Central memory CD8-positive, alpha-beta T cell (primary cell): Measurements from ENCODE around the gene PPP1R13B.

Source experiments
- ATAC-seq: fragments of 150-1000 bp; cut with Tn5 transposase; replicated peaks from 2 replicates; pipeline ENCODE4 v1.10.0; 2022; ENCODE audit warnings: mild to moderate bottlenecking, moderate FRiP score, moderate number of reproducible peaks; ENCODE audit not compliant: poor library complexity, severe bottlenecking; ENCODE audit errors: extremely low read depth
- DNase-seq, 2 donors: peaks; one replicate each; pipeline ENCODE4 v3.0.0; 2021; ENCODE audit warnings: low spot score in 2 of 2
- H3K27ac Mint-ChIP-seq: one replicate; pipeline ENCODE4 v1.8.0; 2022; ENCODE audit warnings: low read depth, mild to moderate bottlenecking, moderate library complexity, mixed read lengths
- H3K27me3 Mint-ChIP-seq: one replicate; pipeline ENCODE4 v1.8.0; 2022; ENCODE audit warnings: mixed read lengths
- H3K36me3 Mint-ChIP-seq: one replicate; pipeline ENCODE4 v1.8.0; 2022; ENCODE audit warnings: mild to moderate bottlenecking, moderate library complexity, mixed read lengths; ENCODE audit not compliant: insufficient read depth
- H3K4me1 Mint-ChIP-seq: one replicate; pipeline ENCODE4 v1.8.0; 2022; ENCODE audit warnings: mixed read lengths
- H3K4me3 Mint-ChIP-seq: one replicate; pipeline ENCODE4 v1.8.0; 2022; ENCODE audit warnings: mild to moderate bottlenecking, moderate library complexity, mixed read lengths
- H3K9me3 Mint-ChIP-seq: one replicate; pipeline ENCODE4 v1.8.0; 2022; ENCODE audit warnings: mixed read lengths

PPP1R13B gene

DNA sequence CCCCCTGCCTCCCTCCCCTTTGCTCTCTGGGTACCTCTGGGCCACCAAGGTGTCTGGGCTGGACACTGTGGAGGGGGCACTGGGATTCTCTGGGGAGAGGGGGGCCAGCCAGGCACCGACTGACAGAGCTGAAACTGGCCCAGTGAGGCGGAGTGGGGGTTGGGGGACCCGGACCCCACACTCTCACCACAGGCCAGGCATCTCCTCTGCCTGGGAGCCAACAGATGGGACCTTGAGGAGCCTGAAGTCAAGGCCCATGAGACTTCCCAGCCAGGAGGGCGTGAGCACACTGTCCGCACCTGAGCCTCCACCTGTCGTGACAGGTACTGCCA lies 39.8 kb upstream of the PPP1R13B start:
- no peak for ATAC-seq
- no peaks in the 10 kb centered on the region for H3K4me1 Mint-ChIP-seq
- no peak overlapping the region for H3K27ac Mint-ChIP-seq
- no peaks in the 10 kb centered on the region for H3K27me3 Mint-ChIP-seq
- no peaks in the 10 kb centered on the region for H3K9me3 Mint-ChIP-seq
- DNase-seq, result no peak
- H3K36me3 Mint-ChIP-seq, result no peaks in the 10 kb centered on the region
- H3K4me3 Mint-ChIP-seq, result no peak overlapping the region

DNA sequence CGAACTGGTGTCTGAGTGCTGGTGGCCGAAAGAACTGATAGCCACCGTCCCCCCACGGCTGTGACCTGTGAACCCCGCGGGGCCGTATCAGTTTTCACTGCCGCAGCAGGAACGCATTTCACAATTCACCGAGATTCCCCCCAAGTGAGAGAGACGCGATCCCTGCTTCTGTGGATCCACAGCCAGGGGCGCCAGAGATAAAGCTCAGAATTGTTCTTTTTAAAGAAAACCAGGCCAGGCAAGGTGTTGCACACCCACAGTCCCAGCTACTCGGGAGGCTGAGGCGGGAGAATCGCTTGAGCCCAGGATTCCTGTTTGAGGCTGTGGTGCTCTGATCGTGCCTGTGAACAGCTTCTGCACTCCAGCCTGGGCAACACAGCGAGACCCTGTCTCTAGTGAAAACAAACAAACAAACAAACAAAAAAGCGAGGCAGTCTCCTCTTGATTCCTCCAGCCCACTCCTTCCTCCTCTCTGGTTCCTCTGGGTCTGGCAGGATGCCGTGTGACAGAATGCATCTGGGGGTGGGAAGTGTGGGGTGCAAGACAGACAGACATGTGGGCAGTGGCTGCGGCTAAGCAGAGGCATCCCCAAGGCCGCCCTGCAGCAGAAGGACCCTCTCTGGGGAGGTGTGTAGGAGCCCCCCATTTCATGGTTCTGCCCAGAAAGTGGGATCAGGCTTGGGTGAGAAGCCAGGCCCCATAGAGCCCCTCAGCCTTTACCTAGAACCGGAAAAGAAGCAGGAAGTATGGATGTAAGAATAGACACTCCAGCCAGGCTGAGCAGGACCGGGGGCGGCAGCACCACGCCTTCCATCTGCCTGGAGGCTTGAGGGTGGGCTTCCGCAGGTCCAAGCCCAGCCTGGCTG lies 39.2 kb upstream of the PPP1R13B start:
- DNase-seq (no peak), ATAC-seq (no peak)
- no peaks in the 10 kb centered on the region for H3K36me3 Mint-ChIP-seq
- no peaks in the 10 kb centered on the region for H3K4me1 Mint-ChIP-seq
- no peaks in the 10 kb centered on the region for H3K27me3 Mint-ChIP-seq
- no peak overlapping the region for H3K27ac Mint-ChIP-seq
- no peak overlapping the region for H3K4me3 Mint-ChIP-seq
- H3K9me3 Mint-ChIP-seq, result no peaks in the 10 kb centered on the region

DNA sequence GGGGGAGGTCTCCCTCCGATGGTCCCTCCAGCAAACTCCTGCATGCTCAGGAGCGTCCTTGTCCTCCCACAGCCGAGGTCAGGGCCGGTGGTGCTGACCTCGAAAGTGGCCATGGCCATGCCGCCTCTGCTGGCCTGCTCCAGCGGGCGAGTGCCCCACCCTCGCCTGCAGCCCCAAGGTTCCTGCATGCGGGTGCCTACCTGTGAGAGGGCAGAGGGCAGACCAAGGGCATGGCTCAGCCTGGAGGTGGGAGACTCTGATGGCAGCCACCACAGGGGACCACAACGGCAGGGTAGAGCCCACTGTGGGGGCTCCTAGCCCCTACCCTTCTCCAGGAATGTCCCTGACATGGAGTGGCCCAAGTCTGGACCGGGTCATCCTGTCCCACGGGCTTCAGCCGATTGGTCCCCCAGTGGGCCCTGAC lies 38.1 kb upstream of the PPP1R13B start:
- H3K9me3 Mint-ChIP-seq, result no peaks in the 10 kb centered on the region
- peaks cover 3% of the 10 kb centered on the region for H3K36me3 Mint-ChIP-seq
- H3K27me3 Mint-ChIP-seq, result peaks cover 10% of the 10 kb centered on the region
- ATAC-seq, result no peak
- H3K4me3 Mint-ChIP-seq, result no peak overlapping the region
- DNase-seq, result no peak
- H3K27ac Mint-ChIP-seq, result no peak overlapping the region
- no peaks in the 10 kb centered on the region for H3K4me1 Mint-ChIP-seq

DNA sequence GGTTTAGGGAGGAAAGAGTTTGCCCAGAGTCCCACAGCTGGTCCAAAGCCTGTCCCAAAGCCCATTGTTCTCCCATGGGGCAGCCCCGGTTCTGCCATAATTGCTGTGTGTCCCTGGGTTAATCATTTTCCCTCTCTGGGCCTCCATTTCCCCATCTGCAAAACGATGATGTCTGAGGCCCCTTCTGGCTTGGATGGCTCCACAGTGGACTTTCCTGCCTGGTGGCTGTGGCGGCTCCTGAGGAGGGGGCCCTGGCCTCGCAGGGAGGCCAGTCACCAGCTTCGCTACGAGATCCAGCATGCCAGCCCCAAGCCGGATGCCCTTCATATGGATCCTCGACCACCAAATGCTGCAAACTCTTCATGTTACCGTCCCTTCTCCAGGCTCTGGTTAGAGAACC lies 37.5 kb upstream of the PPP1R13B start:
- ATAC-seq (no peak), DNase-seq (no peak)
- H3K36me3 Mint-ChIP-seq, result peaks cover 3% of the 10 kb centered on the region
- H3K4me1 Mint-ChIP-seq, result no peaks in the 10 kb centered on the region
- peaks cover 12% of the 10 kb centered on the region for H3K27me3 Mint-ChIP-seq
- no peak overlapping the region for H3K27ac Mint-ChIP-seq
- no peaks in the 10 kb centered on the region for H3K9me3 Mint-ChIP-seq
- H3K4me3 Mint-ChIP-seq, result no peak overlapping the region

DNA sequence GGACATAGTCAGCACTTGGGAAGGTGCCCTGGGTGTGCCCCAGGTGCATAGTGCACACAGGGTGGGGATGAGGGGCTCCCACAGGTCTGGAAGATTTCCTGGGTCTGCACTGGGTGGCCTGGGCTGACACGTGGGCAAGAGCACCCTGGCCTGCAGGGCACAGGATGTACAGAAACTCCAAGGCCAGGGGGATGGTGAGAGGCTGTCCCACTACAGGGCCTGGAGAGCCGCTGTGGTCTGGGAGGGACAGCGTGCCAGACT lies 35.8 kb upstream of the PPP1R13B start:
- ATAC-seq (no peak), DNase-seq (no peak)
- Mint-ChIP-seq H3K27ac (no peak overlapping the region), H3K4me1 (no peaks in the 10 kb centered on the region), H3K4me3 (no peak overlapping the region), H3K9me3 (no peaks in the 10 kb centered on the region), H3K27me3 (peaks cover 12% of the 10 kb centered on the region), H3K36me3 (peaks cover 3% of the 10 kb centered on the region)

DNA sequence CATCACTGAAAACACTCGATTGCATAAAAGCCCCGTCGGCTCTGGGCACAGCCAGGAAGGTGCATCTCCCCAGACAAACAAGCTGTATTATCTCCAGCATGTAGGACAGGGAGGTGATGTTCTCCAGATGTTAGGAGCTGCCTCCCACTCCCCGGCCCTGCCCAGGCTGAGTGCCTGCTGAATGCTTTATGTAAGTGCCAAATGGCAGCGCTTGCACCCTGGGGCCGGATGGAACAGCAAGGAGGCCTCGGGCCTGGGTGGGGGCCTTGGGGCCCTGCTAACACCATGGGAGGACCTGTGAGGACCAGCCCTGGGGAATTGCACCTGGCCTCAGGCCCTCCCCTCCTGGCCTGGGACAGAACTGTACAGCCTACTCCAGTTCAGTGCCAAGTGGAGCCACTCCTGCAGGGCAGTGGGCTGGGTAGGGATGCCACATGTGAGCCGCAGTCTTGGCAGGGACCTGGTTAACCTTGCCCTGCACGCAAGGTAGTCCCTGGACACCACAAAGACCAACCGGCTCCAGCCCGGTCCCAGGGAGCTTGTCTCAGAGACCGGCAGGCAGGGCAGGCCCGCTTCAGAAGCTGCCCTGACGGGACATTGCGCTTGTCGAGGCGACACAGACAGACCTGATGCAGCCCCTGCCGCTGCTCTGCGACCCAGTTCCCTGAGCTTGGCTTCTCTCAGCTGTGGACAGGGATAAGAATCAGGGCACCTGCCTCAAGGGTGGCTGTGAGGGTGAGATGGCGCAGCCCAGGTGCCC lies 35.3 kb upstream of the PPP1R13B start:
- Mint-ChIP-seq H3K9me3 (no peaks in the 10 kb centered on the region), H3K27me3 (peaks cover 12% of the 10 kb centered on the region), H3K4me3 (no peak overlapping the region), H3K36me3 (peaks cover 3% of the 10 kb centered on the region), H3K27ac (no peak overlapping the region), H3K4me1 (no peaks in the 10 kb centered on the region)
- ATAC-seq (no peak), DNase-seq (no peak)

DNA sequence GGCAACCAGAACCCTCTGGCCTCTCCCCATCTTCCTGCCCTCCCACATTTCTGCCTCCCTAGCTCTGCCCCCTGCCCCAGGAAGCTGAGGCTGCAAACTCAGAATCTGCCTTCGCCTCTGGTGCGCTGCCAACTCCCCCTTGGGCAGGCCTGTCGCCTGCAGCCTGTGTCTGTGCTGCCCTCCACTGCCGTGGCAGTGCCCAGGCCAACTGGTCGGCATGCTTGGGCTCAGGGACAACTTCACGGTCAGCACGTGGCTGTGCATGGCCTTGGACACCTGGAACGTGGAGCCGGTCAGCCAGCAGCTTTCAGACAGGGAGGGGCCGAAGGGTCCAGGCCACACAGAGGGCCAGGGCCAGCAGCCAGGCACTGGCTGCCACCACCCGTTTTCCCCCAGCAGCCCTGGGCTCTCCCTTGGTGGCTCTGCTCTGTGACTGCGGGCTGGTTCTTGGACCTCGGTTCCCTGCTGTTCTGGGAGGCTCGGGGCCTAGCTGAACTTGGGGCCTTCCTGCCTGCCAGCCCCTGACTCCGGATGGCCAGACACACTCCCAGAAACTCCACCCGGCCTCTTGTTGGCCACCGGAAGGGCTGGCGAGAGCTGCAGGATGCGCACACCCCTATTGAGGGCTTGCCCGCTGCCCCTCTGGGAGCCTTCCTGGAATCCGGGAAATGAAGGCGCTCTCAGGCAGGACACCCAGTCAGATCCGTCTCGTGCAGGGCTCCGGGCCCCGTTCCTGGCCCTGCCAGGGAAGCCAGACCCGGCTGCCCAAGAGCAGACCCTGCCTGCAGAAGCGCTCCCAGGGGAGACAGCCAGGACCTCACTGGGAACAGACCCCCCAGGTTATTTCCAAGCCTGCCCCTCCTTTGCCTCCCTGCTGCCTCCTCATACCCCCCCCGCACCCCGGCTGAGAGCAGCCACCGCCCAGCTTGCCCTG lies 34.2 kb upstream of the PPP1R13B start:
- peaks cover 12% of the 10 kb centered on the region for H3K27me3 Mint-ChIP-seq
- ATAC-seq, result no peak
- no peak for DNase-seq

DNA sequence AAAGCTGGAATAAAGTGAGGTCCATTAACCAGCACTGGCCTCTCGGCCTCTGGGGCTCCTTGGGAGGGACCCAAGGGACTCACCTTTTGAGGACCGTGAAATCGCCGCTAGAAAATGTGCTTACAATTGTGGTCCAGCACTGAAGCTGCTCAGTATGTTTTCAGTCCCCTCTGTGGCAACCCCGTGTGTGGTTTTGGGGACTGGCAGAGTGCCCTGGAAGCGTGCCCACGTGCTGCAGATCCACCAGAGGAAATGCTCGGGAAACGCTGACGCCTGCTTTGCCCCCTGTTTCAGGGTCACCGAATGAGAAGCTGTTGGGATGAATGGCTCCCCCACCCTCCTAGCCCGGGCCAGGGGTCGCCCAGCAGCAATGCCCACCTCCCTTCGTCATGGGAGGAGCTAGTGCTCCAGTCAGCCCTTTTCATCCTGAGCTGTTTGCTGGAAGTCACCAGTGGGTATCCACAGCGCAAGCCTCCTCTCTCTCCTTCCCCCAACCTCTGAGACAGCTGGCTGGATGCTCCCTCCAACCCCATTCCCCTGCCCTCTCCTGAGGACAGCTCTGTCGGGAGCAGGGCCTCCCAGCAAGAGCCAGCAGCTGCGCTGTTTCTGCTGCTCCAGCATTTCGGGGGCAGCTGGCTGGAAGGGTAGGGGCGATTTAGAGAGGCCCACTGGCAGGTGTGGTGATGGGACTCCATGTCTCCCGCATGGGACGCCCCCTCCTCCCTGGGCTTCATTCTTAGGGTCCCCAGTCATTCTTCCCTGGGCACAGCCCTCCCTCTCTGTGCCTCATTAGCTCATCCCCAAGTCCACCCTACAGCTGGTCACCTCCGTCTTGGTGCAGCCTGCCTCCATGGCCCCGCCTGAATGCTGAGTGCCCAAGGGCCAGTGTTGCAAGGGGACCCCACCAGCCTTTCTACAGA lies 33.2 kb upstream of the PPP1R13B start:
- Mint-ChIP-seq H3K36me3 (peaks cover 3% of the 10 kb centered on the region), H3K9me3 (no peaks in the 10 kb centered on the region), H3K27ac (peak overlapping the region; percentile 25), H3K4me3 (peak overlapping the region; percentile 34), H3K27me3 (peaks cover 12% of the 10 kb centered on the region), H3K4me1 (no peaks in the 10 kb centered on the region)
- ATAC-seq (peak; percentile 54), DNase-seq (no peak)

More for the DNA sequence above, 34.2 kb upstream of the PPP1R13B start:
- Mint-ChIP-seq H3K4me3 (peak overlapping the region; percentile 34), H3K36me3 (peaks cover 3% of the 10 kb centered on the region), H3K4me1 (no peaks in the 10 kb centered on the region), H3K9me3 (no peaks in the 10 kb centered on the region), H3K27ac (no peak overlapping the region)

DNA sequence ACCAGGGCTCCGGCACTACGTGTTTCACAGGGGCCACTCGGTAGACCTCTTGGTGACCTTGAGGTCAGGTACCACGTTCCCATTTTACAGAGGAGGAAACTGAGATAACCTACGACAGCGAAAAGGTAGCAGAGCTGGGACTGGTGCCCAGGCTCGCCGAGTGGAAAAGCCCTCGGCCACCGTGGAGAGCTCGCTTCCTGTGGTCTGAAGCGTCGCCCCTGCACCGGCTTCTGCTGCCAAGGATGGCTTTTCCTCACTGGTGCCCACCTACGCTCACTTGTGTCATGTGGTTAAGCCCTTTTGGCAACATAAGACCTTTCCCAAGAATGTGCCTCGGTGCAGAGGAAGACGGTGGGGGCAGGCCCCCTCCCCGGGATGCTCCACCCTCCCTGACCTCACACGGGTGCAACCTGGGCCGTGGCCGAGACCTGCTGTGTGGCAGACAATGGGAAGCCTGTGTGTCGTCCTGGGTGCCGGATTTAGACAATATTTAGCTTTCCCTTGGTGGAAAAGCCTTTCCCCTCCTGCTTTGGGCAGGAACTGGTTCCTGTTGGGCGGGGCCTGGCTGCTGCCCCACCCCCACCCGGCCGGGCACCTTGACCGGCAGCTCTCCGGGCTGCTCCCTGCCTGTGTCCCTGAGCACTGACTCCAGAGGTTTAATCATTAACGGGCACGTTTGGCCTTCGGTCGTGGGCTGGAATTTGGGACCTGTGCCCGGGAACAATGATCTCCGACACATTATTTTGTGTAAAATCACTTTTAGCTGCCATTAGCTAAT lies 32.4 kb upstream of the PPP1R13B start:
- peaks cover 3% of the 10 kb centered on the region for H3K36me3 Mint-ChIP-seq
- no peaks in the 10 kb centered on the region for H3K4me1 Mint-ChIP-seq
- DNase-seq (no peak), ATAC-seq (no peak)
- H3K4me3 Mint-ChIP-seq, result peak overlapping the region; percentile 29
- H3K27ac Mint-ChIP-seq, result peak overlapping the region; percentile 25
- no peaks in the 10 kb centered on the region for H3K9me3 Mint-ChIP-seq
- H3K27me3 Mint-ChIP-seq, result peaks cover 12% of the 10 kb centered on the region

DNA sequence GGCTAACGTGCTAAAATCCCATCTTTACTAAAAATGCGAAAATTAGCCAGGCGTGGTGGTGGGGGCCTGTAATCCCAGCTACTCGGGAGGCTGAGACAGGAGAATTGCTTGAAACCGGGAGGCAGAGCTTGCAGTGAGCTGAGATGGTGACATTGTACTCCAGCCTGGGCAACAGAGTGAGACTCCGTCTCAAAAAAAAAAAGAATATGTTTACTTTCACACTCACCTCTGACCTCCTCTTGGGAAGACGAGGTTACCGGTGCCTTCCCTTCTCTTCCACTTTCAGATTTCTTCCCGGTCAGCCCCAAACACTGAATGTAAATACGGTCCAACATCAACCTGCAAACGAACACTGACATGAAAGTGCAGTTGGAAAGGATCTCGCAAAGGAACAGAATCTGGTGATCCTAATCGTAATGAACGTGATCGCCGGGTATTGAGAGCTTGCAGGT lies 31.8 kb upstream of the PPP1R13B start:
- H3K36me3 Mint-ChIP-seq, result peaks cover 3% of the 10 kb centered on the region
- H3K4me1 Mint-ChIP-seq, result no peaks in the 10 kb centered on the region
- H3K9me3 Mint-ChIP-seq, result no peaks in the 10 kb centered on the region
- DNase-seq (no peak), ATAC-seq (no peak)
- no peak overlapping the region for H3K27ac Mint-ChIP-seq
- no peak overlapping the region for H3K4me3 Mint-ChIP-seq
- peaks cover 12% of the 10 kb centered on the region for H3K27me3 Mint-ChIP-seq

DNA sequence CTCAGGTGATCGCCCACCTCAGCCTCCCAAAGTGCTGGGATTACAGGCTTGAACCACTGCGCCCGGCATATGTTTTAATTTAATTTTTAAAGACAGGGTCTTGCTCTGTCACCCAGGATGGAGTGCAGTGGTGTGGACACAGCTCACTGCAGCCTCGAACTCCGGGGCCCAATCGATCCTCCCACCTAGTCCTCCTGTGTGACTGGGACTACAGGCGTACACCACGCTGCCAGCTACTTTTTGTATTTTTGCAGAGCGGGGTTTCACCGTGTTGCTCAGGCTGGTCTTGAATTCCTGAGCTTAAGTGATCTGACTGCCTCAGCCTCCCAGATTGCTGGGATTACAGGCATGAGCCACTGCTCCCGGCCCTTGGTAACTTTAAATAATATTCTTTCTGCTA lies 30.8 kb upstream of the PPP1R13B start:
- no peak for ATAC-seq
- no peaks in the 10 kb centered on the region for H3K4me1 Mint-ChIP-seq
- no peak overlapping the region for H3K27ac Mint-ChIP-seq
- H3K27me3 Mint-ChIP-seq, result peaks cover 12% of the 10 kb centered on the region
- H3K9me3 Mint-ChIP-seq, result no peaks in the 10 kb centered on the region
- peaks cover 3% of the 10 kb centered on the region for H3K36me3 Mint-ChIP-seq
- no peak for DNase-seq
- no peak overlapping the region for H3K4me3 Mint-ChIP-seq
